Activated CD4-positive, CD25-positive, alpha-beta regulatory T cell treated with anti-CD3 and anti-CD28 coated beads, Interleukin-2, amount 50 U/mL, for 72 hours (primary cell): ENCODE data around the gene LAMA2.

Experiments used
- DNase-seq: peaks from one replicate; pipeline ENCODE4 v3.0.0; 2021

Gene LAMA2

GRCh38 chr6:129188306-129188705, 305.4 kb downstream of the LAMA2 start:
- no peak for DNase-seq

DNA sequence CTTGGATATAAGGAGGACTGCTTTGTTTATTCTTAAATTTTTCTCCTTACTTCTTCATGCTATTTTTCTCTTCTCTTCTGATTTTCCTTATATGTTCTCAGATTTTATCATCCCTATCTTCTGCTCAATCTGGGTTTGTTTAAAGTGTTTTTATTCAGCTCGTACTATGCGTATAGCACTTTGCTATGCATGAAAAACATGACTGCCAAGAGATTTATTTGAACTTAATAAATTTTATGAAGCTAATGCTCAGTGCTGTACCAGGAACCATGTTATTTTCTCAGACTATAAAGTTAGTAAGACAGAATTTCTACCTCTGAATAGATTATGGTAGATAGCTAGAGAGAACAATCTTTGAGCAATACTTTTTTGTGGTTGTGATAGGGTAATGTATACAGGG, 305.9 kb downstream of the LAMA2 start:
- DNase-seq, result no peak

DNA sequence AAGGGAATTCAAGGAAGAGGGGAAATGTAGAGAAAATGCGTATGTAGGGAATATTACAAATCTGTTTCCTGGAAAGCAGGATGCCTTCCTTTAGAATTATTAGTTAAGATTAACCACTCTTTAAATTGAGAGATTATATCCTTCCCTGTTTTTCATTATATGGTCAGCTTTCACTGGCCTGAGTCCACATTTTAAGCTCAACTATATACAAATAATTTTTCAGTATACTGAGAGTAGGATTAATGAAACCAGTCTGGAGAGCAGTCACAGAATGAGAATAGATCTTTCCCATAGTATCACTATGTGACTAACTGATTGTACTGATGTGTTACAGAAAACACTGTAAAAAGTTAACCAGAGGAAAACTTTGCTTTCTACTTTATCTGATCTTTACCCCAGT, 306.3 kb downstream of the LAMA2 start:
- no peak for DNase-seq

GRCh38 chr6:129191235-129191634, 308.3 kb downstream of the LAMA2 start:
- DNase-seq, result no peak

DNA sequence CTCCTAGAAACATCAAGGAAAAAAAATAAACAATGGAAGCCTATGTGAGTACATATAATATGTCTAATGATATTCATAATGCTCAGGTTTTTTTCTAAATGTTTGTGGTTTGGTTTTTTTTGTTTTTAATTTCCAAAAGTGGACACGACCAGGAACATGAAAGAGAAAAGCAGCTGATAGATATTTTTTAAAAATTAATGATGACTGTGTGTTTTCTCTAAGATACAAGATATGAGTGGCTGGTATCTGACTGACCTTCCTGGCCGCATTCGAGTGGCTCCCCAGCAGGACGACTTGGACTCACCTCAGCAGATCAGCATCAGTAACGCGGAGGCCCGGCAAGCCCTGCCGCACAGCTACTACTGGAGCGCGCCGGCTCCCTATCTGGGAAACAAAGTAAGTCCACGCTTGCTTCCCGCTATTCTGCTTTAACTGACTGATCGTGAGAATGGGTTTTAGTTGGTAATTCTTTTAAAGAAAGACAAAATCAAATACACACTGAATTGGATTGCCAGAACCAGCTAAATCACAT, 309.6 kb downstream of the LAMA2 start:
- no peak for DNase-seq

DNA sequence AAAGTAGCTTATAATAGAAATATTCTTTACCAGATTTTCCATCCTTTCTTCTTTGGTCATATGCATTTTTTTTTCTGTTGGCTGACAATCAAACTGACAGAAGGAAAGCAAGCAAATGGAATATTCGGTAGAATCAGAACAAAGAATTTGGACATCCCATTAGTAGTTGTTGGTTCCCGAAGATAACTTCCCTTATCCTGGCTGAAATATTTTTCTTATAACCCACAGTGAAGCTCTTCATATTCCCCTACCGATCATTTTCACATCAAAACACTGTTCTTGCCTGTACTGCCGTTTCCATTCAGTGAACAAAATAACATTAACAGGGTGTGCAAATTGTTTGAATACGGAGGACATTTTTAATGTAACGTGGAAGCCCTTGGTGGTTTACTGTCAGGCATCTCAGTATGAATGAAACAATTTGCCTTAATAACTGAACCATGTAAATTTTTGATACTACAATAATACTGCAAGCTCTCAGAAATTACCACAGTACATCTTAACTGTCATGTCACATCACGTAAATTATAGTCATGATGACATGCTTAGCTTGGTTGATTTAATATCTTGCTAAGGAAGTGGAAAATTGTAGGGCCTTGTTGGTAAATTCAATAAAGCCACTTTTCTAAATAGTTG, 311.5 kb downstream of the LAMA2 start:
- no peak for DNase-seq

- no peak for DNase-seq
These were observed 312.2 kb downstream of the LAMA2 start for GRCh38 chr6:129195161-129195560.

- DNase-seq, result no peak
These were observed 312.7 kb downstream of the LAMA2 start for GRCh38 chr6:129195643-129196042.

DNA sequence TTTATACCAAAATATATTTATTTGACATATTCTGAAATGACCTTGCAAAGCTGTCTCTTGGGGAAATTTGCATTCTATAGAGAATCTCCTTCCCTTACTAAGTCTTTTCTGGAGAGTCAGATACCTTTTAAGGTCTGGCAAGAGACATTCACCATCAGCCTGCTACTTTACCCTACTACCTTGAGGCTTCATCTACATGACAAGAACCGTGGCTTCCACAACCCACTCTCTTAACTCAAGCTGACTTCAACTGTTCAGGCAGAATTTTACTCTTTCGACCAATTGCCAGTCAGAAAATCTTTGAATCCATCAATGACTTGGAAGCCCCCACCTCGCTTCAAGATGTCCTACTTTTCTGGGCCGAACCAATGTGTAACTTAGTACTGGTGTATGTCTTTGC, 314.2 kb downstream of the LAMA2 start:
- DNase-seq, result no peak

GRCh38 chr6:129200151-129200550, 317.2 kb downstream of the LAMA2 start:
- DNase-seq, result no peak

- DNase-seq, result no peak
These were observed 320.4 kb downstream of the LAMA2 start for GRCh38 chr6:129203190-129203900.

- DNase-seq, result no peak
These were observed 323.9 kb downstream of the LAMA2 start for GRCh38 chr6:129206821-129207220.

DNA sequence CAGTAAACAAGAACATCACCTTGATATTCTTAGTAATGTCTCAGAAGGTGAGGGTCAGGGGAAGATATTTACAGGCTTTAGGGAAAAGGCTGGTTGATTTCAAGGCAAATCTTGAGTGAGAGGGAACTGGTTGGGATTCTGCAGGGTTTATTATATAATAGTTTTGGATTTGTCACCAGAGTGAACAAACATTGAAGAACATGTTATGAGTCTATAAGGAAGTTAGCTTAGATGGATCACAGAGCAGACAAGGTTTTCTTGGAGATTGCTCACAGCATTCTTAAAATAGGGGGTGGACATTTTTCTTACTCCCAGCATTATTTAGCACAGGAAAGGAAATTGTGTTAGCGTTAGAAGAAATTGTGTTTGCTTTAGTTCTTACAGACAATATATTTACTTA, 324.9 kb downstream of the LAMA2 start:
- DNase-seq, result no peak

DNA sequence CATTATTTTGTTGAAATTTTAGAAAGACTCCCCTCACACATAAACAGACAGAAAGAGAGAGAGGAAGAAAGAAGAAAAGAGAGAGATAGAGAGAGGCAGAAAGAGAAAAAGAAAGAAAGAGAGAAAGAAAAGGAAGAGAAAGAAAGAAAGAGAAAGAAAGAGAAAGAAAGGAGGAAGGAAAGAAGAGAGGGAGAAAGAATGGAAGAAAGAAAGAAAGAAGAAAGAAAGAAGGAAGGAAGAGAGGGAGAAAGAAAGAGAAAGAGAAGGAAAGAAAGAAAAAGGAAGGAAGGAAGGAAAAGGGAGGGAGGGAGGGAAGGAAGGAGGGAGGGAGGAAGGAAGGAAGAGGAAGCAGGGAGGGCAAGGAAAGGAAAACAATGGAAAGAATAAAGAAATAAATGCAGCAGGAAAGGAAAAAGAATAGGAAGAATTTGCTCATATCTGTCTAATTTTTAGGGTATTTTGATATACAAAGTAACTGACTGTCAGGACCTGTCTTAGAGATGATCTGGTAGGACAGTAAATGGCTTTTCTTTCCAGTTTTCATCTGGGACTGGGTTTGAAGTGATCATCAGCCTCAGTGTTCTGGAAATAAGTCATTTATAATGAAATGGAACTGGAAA, 325.6 kb downstream of the LAMA2 start:
- no peak for DNase-seq

- no peak for DNase-seq
These were observed 326.4 kb downstream of the LAMA2 start for GRCh38 chr6:129209355-129209754.

- no peak for DNase-seq
These were observed 327.7 kb downstream of the LAMA2 start for GRCh38 chr6:129210684-129211083.

DNA sequence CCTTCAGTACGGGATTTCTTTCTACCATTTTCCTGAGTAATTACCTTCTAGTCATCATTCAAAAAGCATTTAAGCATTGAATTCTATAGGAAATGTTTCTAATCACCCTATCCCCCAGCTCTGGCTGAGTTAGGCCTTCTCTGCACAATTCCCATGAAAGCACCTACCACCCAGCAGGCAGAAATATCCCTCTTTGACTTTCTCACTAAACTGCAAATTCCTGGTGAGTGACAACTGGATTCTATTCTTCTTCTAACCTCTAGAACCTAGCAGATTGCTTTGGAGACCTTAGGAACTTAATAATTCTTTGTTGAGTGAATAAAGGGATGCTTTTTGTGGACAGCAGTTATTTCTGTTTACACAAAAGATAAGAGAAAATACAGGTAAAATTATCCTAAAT, 328.7 kb downstream of the LAMA2 start:
- DNase-seq, result no peak

- DNase-seq, result no peak
These were observed 329.1 kb downstream of the LAMA2 start for GRCh38 chr6:129212081-129212480.

DNA sequence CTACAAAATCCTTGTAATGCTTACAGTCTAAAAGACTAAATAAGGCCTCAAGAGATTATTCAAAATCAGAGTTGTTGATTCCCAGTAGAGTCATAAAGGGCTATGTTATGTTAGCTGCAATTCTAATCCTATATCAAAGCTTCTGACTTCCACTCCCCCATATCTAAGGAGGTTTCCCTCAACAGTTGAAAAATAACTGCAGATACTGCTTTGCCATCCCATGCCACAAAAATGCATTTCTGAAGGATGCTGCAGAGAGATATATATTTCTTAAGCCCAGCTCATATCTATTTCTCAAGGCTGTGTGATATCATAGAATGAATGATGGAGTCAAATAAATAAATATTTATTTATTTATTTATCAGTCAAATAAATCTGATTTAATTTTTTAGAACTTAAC, 332.3 kb downstream of the LAMA2 start:
- DNase-seq, result no peak

GRCh38 chr6:129215916-129216520, 333.1 kb downstream of the LAMA2 start:
- DNase-seq, result no peak

DNA sequence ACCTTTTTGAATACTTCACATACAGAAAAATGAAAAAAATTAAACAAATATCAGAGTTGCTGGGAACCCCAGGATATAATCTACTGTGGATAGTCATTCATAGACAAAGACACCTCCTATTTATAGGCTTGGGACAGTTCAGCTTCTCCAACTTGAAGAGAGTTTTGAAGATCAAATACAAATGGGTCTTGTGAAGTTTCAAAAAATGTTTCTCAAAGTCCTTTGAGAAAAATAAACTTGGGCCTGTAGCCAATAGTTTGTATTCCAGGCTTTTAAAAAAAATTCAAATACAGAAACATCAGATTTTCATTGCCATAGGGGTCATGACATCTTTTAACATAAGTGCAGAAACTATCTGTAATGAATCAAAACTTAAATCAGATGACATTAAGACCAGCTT, 334.8 kb downstream of the LAMA2 start:
- no peak for DNase-seq

- DNase-seq, result no peak
These were observed 350.7 kb downstream of the LAMA2 start for GRCh38 chr6:129233458-129234134.
